ENCODE results near the gene SPECC1L.

The SPECC1L gene

DNA sequence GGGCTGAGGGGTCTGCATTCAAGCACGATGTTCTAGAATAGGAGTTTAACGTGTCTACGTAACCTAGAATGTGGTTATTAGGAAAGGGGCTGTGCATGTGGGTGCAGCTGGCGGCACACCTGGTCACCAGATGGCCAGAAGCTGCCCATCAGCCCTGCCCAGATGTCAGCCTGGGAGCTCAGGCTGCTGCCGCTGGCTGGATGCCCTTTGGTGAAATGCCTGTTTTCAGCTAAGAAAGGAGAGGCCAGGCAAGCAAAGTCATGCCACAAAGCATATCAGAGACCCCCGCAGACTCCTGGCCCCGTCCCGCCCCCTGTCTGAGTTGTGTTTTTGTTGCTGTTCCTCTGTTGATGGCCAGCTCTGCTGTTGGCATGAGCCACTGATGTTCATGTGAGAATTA is 145.5 kb downstream of the SPECC1L start:
- DNase-seq: no peak

DNA sequence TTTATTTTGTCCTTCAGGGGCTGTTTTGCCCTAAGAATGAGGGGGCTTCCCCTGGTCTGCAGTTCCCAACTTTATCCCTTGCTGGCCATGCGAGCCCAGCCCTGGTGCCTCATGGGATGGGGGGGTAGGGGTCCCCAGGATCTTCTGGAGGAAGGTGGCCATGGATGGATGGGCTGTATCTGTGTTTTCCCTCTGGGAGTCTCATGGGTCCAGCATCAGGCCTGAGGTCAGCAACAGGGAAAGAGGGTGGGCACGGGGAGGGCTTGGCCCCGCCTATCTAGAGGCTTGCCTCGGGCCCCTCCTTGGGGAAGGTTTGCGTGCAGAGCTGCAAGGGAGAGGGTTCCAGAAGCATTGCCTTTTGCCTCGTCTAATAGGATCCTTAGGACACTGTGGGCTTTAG is 146.0 kb downstream of the SPECC1L start:
- no peak for DNase-seq

- no peak for DNase-seq
These were observed 146.6 kb downstream of the SPECC1L start for GRCh38 chr22:24417200-24417599.

- DNase-seq: no peak
These were observed 147.4 kb downstream of the SPECC1L start for GRCh38 chr22:24417901-24418641.

DNA sequence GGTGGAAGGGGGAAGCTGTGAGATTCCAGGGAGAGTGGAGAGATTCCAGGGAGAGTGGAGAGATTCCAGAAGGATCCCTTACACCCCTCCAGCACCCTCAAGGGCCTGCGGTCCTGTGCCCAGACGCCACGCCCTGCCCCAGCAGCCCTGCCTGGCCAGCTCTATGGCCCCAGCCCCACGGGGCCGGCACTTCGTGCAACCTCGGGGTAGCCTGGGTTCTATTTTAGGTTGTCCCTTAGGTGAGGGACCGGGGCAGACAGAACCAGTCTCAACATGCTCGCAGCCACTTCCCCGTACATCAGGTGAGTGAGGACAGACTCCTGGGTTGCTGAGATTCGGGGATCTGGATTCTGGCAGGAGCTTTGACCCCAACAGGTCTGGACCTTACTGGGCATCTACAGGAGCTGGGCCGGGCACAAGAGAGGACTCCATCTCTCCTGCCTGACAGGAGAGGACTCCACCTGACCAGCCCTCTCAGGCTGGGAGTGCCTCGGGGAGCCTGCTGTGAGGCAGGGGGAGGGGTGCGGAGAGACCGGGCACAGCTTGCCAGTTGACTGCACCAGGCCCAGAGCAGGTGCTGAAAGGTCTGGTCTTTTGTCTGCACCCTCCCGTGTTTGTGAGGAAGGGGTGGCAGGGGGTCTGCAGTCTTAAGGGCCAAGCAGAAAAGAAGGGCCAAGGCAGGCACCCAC is 148.3 kb downstream of the SPECC1L start:
- DNase-seq: no peak

- DNase-seq: no peak
These were observed 148.8 kb downstream of the SPECC1L start for GRCh38 chr22:24419475-24419850.

DNA sequence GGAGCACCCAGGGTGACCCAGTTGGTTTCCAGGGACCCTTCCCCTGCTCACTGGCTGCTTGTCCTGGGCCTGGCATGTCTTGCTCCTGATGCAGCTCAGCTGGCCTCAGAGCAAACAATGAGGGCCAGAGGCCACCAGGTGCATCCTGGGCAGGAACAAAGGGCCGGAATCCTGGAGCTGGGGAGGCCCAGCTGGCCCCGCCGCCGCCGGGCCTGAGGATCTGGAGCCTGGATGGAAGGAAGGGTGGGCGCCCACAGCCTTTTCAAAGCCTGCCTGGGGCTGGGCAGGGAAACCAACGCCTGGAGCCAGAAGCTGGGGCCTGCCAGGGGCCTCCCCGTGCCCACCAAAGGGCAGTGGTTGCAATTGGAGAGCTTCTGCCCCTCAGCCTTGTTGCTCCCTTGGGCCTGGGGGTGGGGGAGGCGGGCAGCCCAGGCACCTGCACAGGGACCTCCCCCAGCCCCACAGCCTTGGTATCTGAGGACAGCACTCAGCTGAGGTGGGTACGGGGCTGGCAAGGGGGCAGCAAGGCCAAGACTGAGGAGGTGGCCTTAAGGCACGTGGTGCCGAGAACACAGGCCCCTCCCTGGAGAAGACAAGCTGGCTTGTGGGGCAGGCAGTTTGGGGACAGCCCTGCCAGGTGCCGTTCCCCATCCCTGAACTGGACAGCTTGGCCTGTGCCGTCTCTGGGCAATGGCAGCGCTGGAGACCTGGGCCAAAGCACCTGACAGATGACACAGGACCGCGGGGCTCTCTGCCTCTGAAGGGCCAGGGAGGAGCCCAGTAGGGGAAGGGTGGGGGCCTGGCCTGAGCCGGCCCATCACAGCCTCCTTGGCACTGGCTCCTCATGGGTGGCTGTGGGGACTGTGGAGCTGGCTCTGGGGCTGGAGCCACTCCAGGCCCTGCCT is 149.7 kb downstream of the SPECC1L start:
- DNase-seq: no peak

DNA sequence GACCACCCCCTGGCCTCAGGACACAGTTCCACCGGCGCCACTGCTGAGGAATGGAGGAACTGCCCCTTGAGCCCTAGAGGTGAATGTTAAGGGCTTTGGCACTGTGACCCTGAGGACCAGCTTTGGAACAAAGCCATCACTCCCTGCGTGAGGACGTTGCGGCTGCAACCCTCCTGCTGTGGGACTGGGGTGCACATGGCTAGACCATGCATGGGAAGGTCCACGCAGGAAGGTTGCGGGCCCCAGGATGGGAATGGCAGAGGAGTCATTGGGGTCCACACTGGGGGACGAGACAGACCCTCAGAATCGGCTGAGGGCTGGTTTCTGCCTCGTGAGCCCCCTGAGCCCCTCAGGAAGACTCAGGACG is 150.3 kb downstream of the SPECC1L start:
- no peak for DNase-seq

GRCh38 chr22:24421428-24421931 is 150.8 kb downstream of the SPECC1L start:
- no peak for DNase-seq

DNA sequence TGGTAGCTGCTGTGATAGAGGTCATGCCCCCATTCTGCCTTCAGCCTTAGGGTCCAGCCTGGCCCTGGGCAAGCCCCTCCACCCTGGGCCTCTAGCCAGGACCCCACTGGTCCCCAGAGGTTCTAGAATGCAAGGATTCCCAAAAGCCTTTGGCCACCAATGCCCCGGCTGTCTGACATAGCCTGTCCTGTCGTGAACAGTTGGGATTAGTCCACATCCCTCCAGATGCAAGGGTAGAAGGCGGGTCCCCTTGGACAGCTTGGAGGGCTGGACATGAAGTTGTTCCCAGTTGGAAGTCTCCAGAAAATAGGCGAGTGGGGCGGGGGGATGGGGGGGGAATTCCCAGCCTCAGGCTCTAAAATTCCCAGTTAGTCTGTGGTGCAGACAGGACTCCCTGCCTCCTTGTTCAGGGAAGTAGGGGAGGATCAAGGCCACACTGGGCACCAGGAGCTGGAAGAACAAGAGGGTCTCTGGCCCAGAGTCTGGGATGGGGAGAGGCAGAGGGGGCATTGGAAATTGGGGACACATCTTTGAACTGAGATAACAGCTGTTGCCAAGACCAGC is 151.6 kb downstream of the SPECC1L start:
- no peak for DNase-seq

- DNase-seq: no peak
These were observed 152.9 kb downstream of the SPECC1L start for GRCh38 chr22:24423519-24424000.

DNA sequence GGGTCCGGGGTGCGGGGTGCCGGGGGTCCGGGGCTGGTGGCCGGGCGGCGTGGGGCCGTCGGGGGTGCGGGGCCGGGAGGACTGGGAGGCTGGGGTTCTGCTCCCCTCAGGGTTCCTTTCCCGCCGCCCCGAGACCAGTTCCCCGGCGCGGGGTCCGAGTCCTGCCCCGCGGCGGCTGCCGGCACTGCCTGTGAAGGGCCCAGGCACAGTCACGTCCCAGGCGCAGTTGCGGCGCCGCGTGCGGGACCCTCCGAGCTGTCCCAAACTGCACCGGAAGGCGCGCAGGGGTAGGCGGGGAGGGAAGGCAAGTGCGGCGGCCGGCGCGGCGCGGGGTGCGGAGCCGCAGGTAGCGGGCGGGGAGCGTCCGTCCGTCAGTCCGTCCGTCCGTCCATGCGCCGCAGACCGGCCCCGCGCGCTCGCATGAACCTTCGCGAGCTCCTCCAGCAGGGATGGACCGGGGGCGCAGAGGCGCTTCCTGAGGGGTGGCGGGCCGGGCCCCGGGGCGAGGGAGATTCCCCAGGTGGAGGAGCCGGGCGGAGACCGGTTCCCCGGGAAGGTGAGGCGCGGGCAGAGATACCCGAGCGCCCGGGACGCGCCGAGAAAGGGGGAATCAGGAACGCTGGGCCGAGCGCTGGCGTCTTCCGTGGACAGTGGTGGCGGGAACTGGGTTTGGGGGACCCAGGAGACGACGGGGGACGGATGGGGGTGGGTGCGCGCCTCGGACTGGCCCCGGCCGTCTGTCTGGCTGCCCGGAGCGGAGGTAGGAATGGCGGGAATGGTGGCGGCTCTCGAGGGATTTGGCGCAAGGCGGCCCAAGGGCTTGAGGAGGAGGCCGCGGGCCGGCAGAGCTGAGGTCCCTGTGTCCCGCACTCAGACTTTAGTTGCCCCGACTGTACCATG is 153.6 kb downstream of the SPECC1L start:
- DNase-seq: no peak

GRCh38 chr22:24424901-24425775 is 154.5 kb downstream of the SPECC1L start:
- no peak for DNase-seq

DNA sequence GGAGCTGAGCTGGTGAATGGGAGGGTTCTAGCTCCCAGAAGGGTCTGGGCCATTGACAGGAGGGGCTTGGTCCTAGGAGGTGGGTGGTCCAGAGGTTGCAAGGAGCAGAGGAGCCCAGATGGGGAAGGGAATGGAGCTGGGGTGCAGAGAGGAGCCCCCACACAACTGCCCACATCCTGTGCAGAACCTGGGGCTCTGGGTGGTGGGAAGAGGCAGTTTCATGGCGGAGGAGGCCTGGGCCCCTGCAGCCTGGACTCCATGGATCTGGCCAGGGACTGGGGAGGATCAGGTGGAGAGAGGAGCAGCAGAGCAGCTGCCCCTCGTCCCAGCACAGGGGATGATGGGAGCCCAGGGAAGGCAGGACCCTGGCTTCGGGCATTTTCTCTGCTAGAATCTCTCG is 155.8 kb downstream of the SPECC1L start:
- DNase-seq: no peak

DNA sequence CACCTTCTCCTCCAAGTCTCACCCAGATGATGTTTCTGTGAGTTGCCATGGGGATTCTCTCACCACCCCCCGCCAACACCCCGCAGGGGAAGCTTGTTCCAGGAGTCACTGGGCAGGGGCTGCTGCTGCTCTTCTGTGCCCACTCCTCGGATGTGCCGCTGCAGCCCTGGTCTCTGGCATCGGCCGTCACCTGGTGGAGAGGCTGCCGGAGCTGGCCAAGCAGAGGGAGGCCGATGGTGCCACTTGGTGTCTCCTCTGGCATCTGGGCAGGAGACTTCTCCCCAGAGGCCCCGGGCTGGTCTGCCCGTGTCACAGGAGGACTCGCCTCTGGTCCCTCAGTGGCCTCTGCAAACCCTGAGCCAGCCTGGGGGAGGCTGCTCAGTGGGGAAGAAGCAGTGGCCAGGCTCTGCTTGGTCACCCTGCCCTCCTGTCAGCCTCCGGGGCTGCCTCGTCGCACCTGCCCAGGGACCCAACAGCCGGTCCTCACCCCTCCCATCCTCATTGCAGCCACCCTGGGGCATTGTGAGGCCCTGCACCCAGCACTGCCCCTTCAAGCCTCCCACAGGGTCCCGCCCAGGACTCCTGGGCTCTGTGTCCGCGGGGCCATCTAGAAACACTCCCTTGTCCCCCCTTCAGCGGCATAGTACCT is 156.3 kb downstream of the SPECC1L start:
- no peak for DNase-seq

- DNase-seq: no peak
These were observed 157.0 kb downstream of the SPECC1L start, which contains the start of gene ADORA2A for GRCh38 chr22:24427500-24428164. TSS of gene ADORA2A (plus strand) at chr22:24427599. CDS start at chr22:24433405, 5,806 bp downstream.

DNA sequence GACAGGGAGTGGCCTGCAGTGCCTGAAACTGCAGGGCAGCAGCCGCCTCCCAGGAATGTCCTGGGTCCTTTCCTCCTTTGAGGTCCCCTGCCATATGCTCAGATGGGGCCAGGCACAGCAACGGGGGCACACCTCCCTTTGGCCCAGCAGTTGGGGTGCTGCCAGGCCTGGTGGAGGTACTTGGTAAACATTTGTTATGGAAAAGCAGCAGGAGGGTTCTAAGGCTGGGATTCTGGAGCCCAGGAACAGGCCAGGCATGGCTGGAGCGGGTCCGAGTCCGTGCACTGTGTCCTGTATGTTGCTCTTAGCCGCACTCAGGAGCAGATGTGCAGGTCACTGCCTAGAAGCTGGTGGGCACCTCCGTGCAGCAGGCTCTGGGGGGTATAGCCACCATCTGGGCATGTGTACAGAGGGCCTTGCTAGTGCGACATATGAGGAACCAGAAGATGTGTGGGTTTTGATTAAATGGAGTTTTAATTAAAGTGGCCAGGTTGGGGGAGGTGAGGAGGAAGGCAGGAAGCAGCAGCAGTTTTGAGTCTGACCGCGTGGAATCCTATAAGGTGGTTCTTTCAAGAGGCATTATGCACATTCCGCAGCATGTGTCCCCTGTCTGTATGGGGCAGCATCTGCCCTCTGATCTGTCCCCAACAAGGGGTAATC is 158.2 kb downstream of the SPECC1L start:
- no peak for DNase-seq
